Endometrial microvascular endothelial cells (primary cell): Measurements from ENCODE around the gene TNFSF11. TPM values are rescaled to one million over a fixed set of nuclear protein-coding genes. Genes with fewer than 3 reads are reported as not detected.
"Not testable (repeated sequence)": the region's sequence is repeated elsewhere in the genome, so short reads cannot be mapped to it uniquely, and the experiment has no call there.

Source experiments
- in situ Hi-C: cut with HindIII; loops from 2 replicates; pipeline ENCODE4 v1.10.0; 2017; ENCODE audit warnings: low sequenced_read_pairs, low pct_unique_long_range_greater_than_20kb; ENCODE audit errors: inconsistent ontology term
- total RNA-seq: library from RNA; depleted of rRNA; stranded (reverse); fragments of >200 nt; gene quantifications from one replicate; pipeline ENCODE4 v1.2.3, GENCODE V29; 2015; ENCODE audit errors: inconsistent ontology term

TNFSF11 gene
- total RNA-seq, 1 donor from 2014 or later, result 0.19 TPM

- in situ Hi-C loops, result no loop called here
These were observed 14.9 kb upstream of the TNFSF11 start for GRCh38 chr13:42559057-42559456.

- in situ Hi-C loops, result not testable (repeated sequence)
These were observed 14.3 kb upstream of the TNFSF11 start for GRCh38 chr13:42559573-42560218.

GRCh38 chr13:42560320-42560719 is 13.6 kb upstream of the TNFSF11 start:
- in situ Hi-C loops, result not testable (repeated sequence)

GRCh38 chr13:42561752-42562467 is 12.0 kb upstream of the TNFSF11 start:
- in situ Hi-C loops, result no loop called here

GRCh38 chr13:42567906-42568305 is 6.0 kb upstream of the TNFSF11 start:
- in situ Hi-C loops, result no loop called here

- in situ Hi-C loops, result no loop called here
These were observed 4.2 kb upstream of the TNFSF11 start for GRCh38 chr13:42569576-42570344.

- in situ Hi-C loops, result no loop called here
These were observed 2.1 kb upstream of the TNFSF11 start for GRCh38 chr13:42571895-42572294.

GRCh38 chr13:42574435-42575311 is 721 bp downstream of the TNFSF11 start:
- in situ Hi-C loops, result no loop called here

- in situ Hi-C loops, result no loop called here
These were observed 2.0 kb downstream of the TNFSF11 start for GRCh38 chr13:42575938-42576337.

GRCh38 chr13:42577538-42577937 is 3.6 kb downstream of the TNFSF11 start:
- in situ Hi-C loops, result no loop called here

GRCh38 chr13:42580644-42581043 is 6.7 kb downstream of the TNFSF11 start:
- in situ Hi-C loops, result no loop called here

- in situ Hi-C loops, result no loop called here
These were observed 7.5 kb downstream of the TNFSF11 start for GRCh38 chr13:42581427-42581826.

- in situ Hi-C loops, result no loop called here
These were observed 17.6 kb downstream of the TNFSF11 start for GRCh38 chr13:42591602-42592001.

- in situ Hi-C loops, result no loop called here
These were observed 19.3 kb downstream of the TNFSF11 start for GRCh38 chr13:42592915-42593900.

GRCh38 chr13:42594481-42595252 is 20.7 kb downstream of the TNFSF11 start:
- in situ Hi-C loops, result no loop called here

- in situ Hi-C loops, result no loop called here
These were observed 21.3 kb downstream of the TNFSF11 start for GRCh38 chr13:42595253-42595571.

GRCh38 chr13:42597505-42597904 is 23.6 kb downstream of the TNFSF11 start:
- in situ Hi-C loops, result no loop called here
